NCI-H1048 (cell line): Measurements from ENCODE around the gene LIPM.
"Not testable (repeated sequence)": the region's sequence is repeated elsewhere in the genome, so short reads cannot be mapped to it uniquely, and the experiment has no call there.

ENCODE experiments used
- DNase-seq: peaks from one replicate; lab custom pipeline; 2025; lab: John Stamatoyannopoulos, UW

The LIPM gene

GRCh38 chr10:88803641-88804040 lies 1.1 kb downstream of the LIPM start:
- no peak for DNase-seq

- DNase-seq: no peak
Observed at GRCh38 chr10:88804083-88804812, 1.7 kb downstream of the LIPM start.

GRCh38 chr10:88805361-88805760 lies 2.8 kb downstream of the LIPM start:
- DNase-seq: no peak

- no peak for DNase-seq
Observed at GRCh38 chr10:88805924-88806323, 3.4 kb downstream of the LIPM start.

- no peak for DNase-seq
Observed at GRCh38 chr10:88809621-88810020, 7.1 kb downstream of the LIPM start.

GRCh38 chr10:88810196-88810961 lies 7.8 kb downstream of the LIPM start:
- DNase-seq: peak; percentile 27

- DNase-seq: no peak
Observed at GRCh38 chr10:88813200-88813599, 10.7 kb downstream of the LIPM start.

- no peak for DNase-seq
Observed at GRCh38 chr10:88819290-88819689, 16.8 kb downstream of the LIPM start.

- DNase-seq: no peak
Observed at GRCh38 chr10:88820748-88821401, 18.3 kb downstream of the LIPM start.

- no peak for DNase-seq
Observed at GRCh38 chr10:88826388-88826787, 23.9 kb downstream of the LIPM start.

- no peak for DNase-seq
Observed at GRCh38 chr10:88827671-88828070, 25.1 kb downstream of the LIPM start.

- DNase-seq: no peak
Observed at GRCh38 chr10:88828310-88828709, 25.8 kb downstream of the LIPM start.

GRCh38 chr10:88830643-88831268 lies 28.2 kb downstream of the LIPM start:
- DNase-seq: no peak

GRCh38 chr10:88831709-88832108 lies 29.2 kb downstream of the LIPM start:
- no peak for DNase-seq

- peak; percentile 7 for DNase-seq
Observed at GRCh38 chr10:88832376-88832775, 29.8 kb downstream of the LIPM start.

GRCh38 chr10:88833156-88833555 lies 30.6 kb downstream of the LIPM start:
- no peak for DNase-seq

- DNase-seq: no peak
Observed at GRCh38 chr10:88833723-88834122, 31.2 kb downstream of the LIPM start.

- peak; percentile 70 for DNase-seq
Observed at GRCh38 chr10:88835096-88835909, 32.8 kb downstream of the LIPM start.

GRCh38 chr10:88835910-88836221 lies 33.3 kb downstream of the LIPM start:
- DNase-seq: no peak

GRCh38 chr10:88837632-88838031 lies 35.1 kb downstream of the LIPM start:
- not testable (repeated sequence) for DNase-seq

- no peak for DNase-seq
Observed at GRCh38 chr10:88838766-88839350, 36.3 kb downstream of the LIPM start.
